T-cell (primary cell): ENCODE data around the gene KLK5. TPM values are rescaled to one million over a fixed set of nuclear protein-coding genes. Genes with fewer than 3 reads are reported as not detected.

Experiments
- ATAC-seq, 4 experiments: fragments of 200-7000 bp in 3 of 4; fragments of 150-1000 bp in 1 of 4; cut with Tn5 transposase; replicated peaks in 1 of 4; 1 replicate in 3 of 4; 2 replicates in 1 of 4; pipeline ENCODE4 v1.10.0; 2021; ENCODE audit warnings: moderate library complexity in 3 of 4, mild to moderate bottlenecking in 2 of 4, moderate number of reproducible peaks in 1 of 4
- CTCF ChIA-PET, 2 donors: fragments of 300-600 bp; sonication (Branson Sonifier 250); formaldehyde crosslinking; loops; one replicate each; lab custom pipeline; 2022; ENCODE audit warnings: antibody characterized with exemption in 2 of 2; lab: Charles Lee
- POLR2A ChIA-PET, 2 donors: fragments of 300-600 bp; sonication (Branson Sonifier 250); formaldehyde crosslinking; loops; one replicate each; lab custom pipeline; 2022; ENCODE audit warnings: antibody characterized with exemption in 2 of 2; lab: Charles Lee
- DNase-seq, 35 experiments: peaks; one replicate each; pipeline versions ENCODE4 v3.0.0 to v3.0.0-alpha.2; 2013 to 2023
- H3K27ac ChIP-seq: one replicate; pipeline ENCODE4 v1.5.1; 2013; ENCODE audit warnings: low read length
- H3K27me3 ChIP-seq, 2 experiments: replicated peaks in 1 of 2; 1 replicate in 1 of 2; 2 replicates in 1 of 2; pipeline versions ENCODE4 v1.6.1 to v1.7.0; 2013; ENCODE audit warnings: low read length in 1 of 2, mixed read lengths in 1 of 2; ENCODE audit not compliant: control insufficient read depth in 2 of 2, insufficient read depth in 2 of 2; ENCODE audit errors: extremely low read depth in 1 of 2
- H3K36me3 ChIP-seq, 2 donors: 1 replicate in 1 of 2; 2 replicates in 1 of 2; pipeline versions ENCODE4 v1.6.1 to v1.7.0; 2013; ENCODE audit warnings: low read length in 1 of 2; ENCODE audit not compliant: control insufficient read depth in 2 of 2, insufficient read depth in 1 of 2; ENCODE audit errors: extremely low read depth in 1 of 2
- H3K4me1 ChIP-seq, 2 experiments: 1 replicate in 1 of 2; 2 replicates in 1 of 2; pipeline versions ENCODE4 v1.6.1 to v1.7.0; 2013; ENCODE audit warnings: low read length in 2 of 2, mixed read lengths in 1 of 2; ENCODE audit not compliant: insufficient read depth in 2 of 2, control insufficient read depth in 1 of 2; ENCODE audit errors: extremely low read depth in 1 of 2
- H3K4me3 ChIP-seq, 2 donors: 1 replicate in 1 of 2; 2 replicates in 1 of 2; pipeline versions ENCODE4 v1.5.1 to v1.7.0; 2013; ENCODE audit warnings: mild to moderate bottlenecking in 2 of 2, low read length in 1 of 2, moderate library complexity in 1 of 2; ENCODE audit not compliant: control insufficient read depth in 1 of 2; ENCODE audit errors: extremely low read depth in 1 of 2
- H3K9me3 ChIP-seq: 2 replicates; pipeline ENCODE4 v1.7.0; 2013
- H3K27ac Mint-ChIP-seq, 2 donors: one replicate each; pipeline ENCODE4 v1.8.0; 2020 to 2021; ENCODE audit warnings: mild to moderate bottlenecking in 2 of 2, mixed read lengths in 2 of 2
- H3K27me3 Mint-ChIP-seq, 2 donors: one replicate each; pipeline ENCODE4 v1.8.0; 2021 to 2022; ENCODE audit warnings: mixed read lengths in 2 of 2
- H3K36me3 Mint-ChIP-seq: one replicate; pipeline ENCODE4 v1.8.0; 2021; ENCODE audit warnings: mixed read lengths
- H3K4me1 Mint-ChIP-seq, 3 donors: one replicate each; pipeline ENCODE4 v1.8.0; 2020 to 2022; ENCODE audit warnings: mixed read lengths in 3 of 3, mild to moderate bottlenecking in 1 of 3
- H3K4me3 Mint-ChIP-seq, 3 donors: one replicate each; pipeline ENCODE4 v1.8.0; 2020 to 2022; ENCODE audit warnings: mild to moderate bottlenecking in 3 of 3, mixed read lengths in 3 of 3, moderate library complexity in 3 of 3
- H3K9me3 Mint-ChIP-seq, 3 donors: one replicate each; pipeline ENCODE4 v1.8.0; 2020 to 2022; ENCODE audit warnings: mixed read lengths in 3 of 3
- WGBS: methylation state at CpG from one replicate; pipeline ENCODE4 v1.1.5; 2013; ENCODE audit warnings: missing lambda C conversion rate; ENCODE audit not compliant: insufficient coverage; 5-methylcytosine and 5-hydroxymethylcytosine counted together
- total RNA-seq, 35 experiments: library from RNA in 6 of 35; stranded (reverse) in 6 of 35; fragments of 120-200 nt in 1 of 35; gene quantifications; one replicate each; pipeline versions ENCODE4 v1.2.1 to v1.2.4 and lab custom pipeline; 2013 to 2026

KLK5 gene
- total RNA-seq, 5 donors from 2014 or later (not counting 1 experiment from before 2014, with no cell fraction given) = not detected

GRCh38 chr19:50922317-50922853, 30.5 kb downstream of the KLK5 start:
- H3K4me3 ChIP-seq = no peak overlapping the region
- H3K27me3 ChIP-seq = peaks cover 0 to 23% of the 10 kb centered on the region in 2 experiments
- no peaks in the 10 kb centered on the region for H3K36me3 ChIP-seq
- Mint-ChIP-seq H3K36me3 (no peaks in the 10 kb centered on the region), H3K4me3 (no peak overlapping the region), H3K4me1 (peaks cover 7 to 8% (median 8%) of the 10 kb centered on the region in 3 donors), H3K27ac (no peak overlapping the region), H3K9me3 (no peaks in the 10 kb centered on the region), H3K27me3 (peaks cover 39 to 49% of the 10 kb centered on the region in 2 donors)
- DNase-seq (peak; percentile 30 to 88 (median 62)), ATAC-seq (peak; percentile 89 to 96 (median 94))
- CTCF ChIA-PET = interaction anchor here in 1 of 2 donors (0.6 to 0.9 kb wide), 2 partner anchors 10 to 13 kb away, joined by 3 to 4 read pairs; no protein-coding TSS in a partner anchor
- 31% methylated on average over 16 of the region's 21 CpGs for WGBS
- H3K4me1 ChIP-seq = peaks cover 0 to 8% of the 10 kb centered on the region in 2 experiments
- H3K27ac ChIP-seq = no peak overlapping the region
- H3K9me3 ChIP-seq = no peaks in the 10 kb centered on the region
- POLR2A ChIA-PET = no interaction called here

- H3K27me3 ChIP-seq = peaks cover 0 to 30% of the 10 kb centered on the region in 2 experiments
- no peak overlapping the region for H3K4me3 ChIP-seq
- peaks cover 7 to 8% (median 8%) of the 10 kb centered on the region in 3 donors for H3K4me1 Mint-ChIP-seq
- ChIA-PET CTCF (interaction anchor here (0.5 to 0.9 kb wide), 6 partner anchors 11 to 735 kb away, joined by 3 to 7 read pairs (median 4); no protein-coding TSS in a partner anchor), POLR2A (no interaction called here)
- peaks cover 0 to 8% of the 10 kb centered on the region in 2 experiments for H3K4me1 ChIP-seq
- ATAC-seq (no peak), DNase-seq (no peak)
- WGBS = 0% methylated on average over 5 of the region's 12 CpGs
- peaks cover 42 to 49% of the 10 kb centered on the region in 2 donors for H3K27me3 Mint-ChIP-seq
- H3K36me3 ChIP-seq = no peaks in the 10 kb centered on the region
- no peaks in the 10 kb centered on the region for H3K9me3 Mint-ChIP-seq
- no peak overlapping the region for H3K27ac ChIP-seq
- H3K36me3 Mint-ChIP-seq = no peaks in the 10 kb centered on the region
- H3K9me3 ChIP-seq = no peaks in the 10 kb centered on the region
- no peak overlapping the region for H3K4me3 Mint-ChIP-seq
- no peak overlapping the region for H3K27ac Mint-ChIP-seq
Observed at GRCh38 chr19:50921426-50922316, 31.2 kb downstream of the KLK5 start.

GRCh38 chr19:50916069-50916468, 36.8 kb downstream of the KLK5 start:
- Mint-ChIP-seq H3K27me3 (peaks cover 27 to 46% of the 10 kb centered on the region in 2 donors), H3K27ac (no peak overlapping the region), H3K4me3 (no peak overlapping the region), H3K36me3 (no peaks in the 10 kb centered on the region), H3K4me1 (no peaks in the 10 kb centered on the region), H3K9me3 (no peaks in the 10 kb centered on the region)
- no peak for ATAC-seq
- H3K9me3 ChIP-seq = no peaks in the 10 kb centered on the region
- H3K27ac ChIP-seq = no peak overlapping the region
- ChIA-PET CTCF (no interaction called here), POLR2A (no interaction called here)
- peaks cover 3 to 46% of the 10 kb centered on the region in 2 experiments for H3K27me3 ChIP-seq
- no peaks in the 10 kb centered on the region for H3K36me3 ChIP-seq
- WGBS = no CpG with 5 or more reads among the region's 2 CpGs
- no peak for DNase-seq
- no peak overlapping the region for H3K4me3 ChIP-seq
- H3K4me1 ChIP-seq = no peaks in the 10 kb centered on the region

- no peak overlapping the region for H3K27ac Mint-ChIP-seq
- peaks cover 37 to 54% of the 10 kb centered on the region in 2 donors for H3K27me3 Mint-ChIP-seq
- CTCF ChIA-PET = no interaction called here
- Histone ChIP-seq H3K4me1 (peaks cover 0 to 10% of the 10 kb centered on the region in 2 experiments), H3K36me3 (no peaks in the 10 kb centered on the region), H3K9me3 (no peaks in the 10 kb centered on the region), H3K27me3 (peaks cover 6 to 73% of the 10 kb centered on the region in 2 experiments), H3K27ac (no peak overlapping the region), H3K4me3 (no peak overlapping the region)
- POLR2A ChIA-PET = no interaction called here
- no peaks in the 10 kb centered on the region for H3K9me3 Mint-ChIP-seq
- no peaks in the 10 kb centered on the region for H3K36me3 Mint-ChIP-seq
- DNase-seq = peak in 1 of 35 experiments; percentile 23
- H3K4me1 Mint-ChIP-seq = peaks cover 12% of the 10 kb centered on the region in 3 donors
- 7% methylated on average over 21 of the region's 29 CpGs for WGBS
- H3K4me3 Mint-ChIP-seq = no peak overlapping the region
- ATAC-seq = no peak
Observed at GRCh38 chr19:50912727-50913716, 39.8 kb downstream of the KLK5 start.

GRCh38 chr19:50912102-50912599, 40.7 kb downstream of the KLK5 start:
- Mint-ChIP-seq H3K4me1 (peaks cover 12% of the 10 kb centered on the region in 3 donors), H3K9me3 (no peaks in the 10 kb centered on the region), H3K27me3 (peaks cover 40 to 55% of the 10 kb centered on the region in 2 donors), H3K4me3 (no peak overlapping the region), H3K27ac (peak overlapping the region in 1 of 2 donors; percentile 9), H3K36me3 (no peaks in the 10 kb centered on the region)
- ChIA-PET POLR2A (no interaction called here), CTCF (interaction anchor here in 1 of 2 donors (0.7 kb wide), 1 partner anchor 15 kb away, joined by 6 read pairs; no protein-coding TSS in a partner anchor)
- DNase-seq = no peak
- no peaks in the 10 kb centered on the region for H3K36me3 ChIP-seq
- peaks cover 0 to 10% of the 10 kb centered on the region in 2 experiments for H3K4me1 ChIP-seq
- H3K27ac ChIP-seq = no peak overlapping the region
- peaks cover 9 to 72% of the 10 kb centered on the region in 2 experiments for H3K27me3 ChIP-seq
- no peak overlapping the region for H3K4me3 ChIP-seq
- WGBS = 29% methylated on average over 14 of the region's 21 CpGs
- no peak for ATAC-seq
- no peaks in the 10 kb centered on the region for H3K9me3 ChIP-seq
